GM12878 (cell line): Measurements from ENCODE around the gene MESD. TPM values are rescaled to one million over a fixed set of nuclear protein-coding genes. Genes with fewer than 3 reads are reported as not detected.

ENCODE experiments used
- ATAC-seq: fragments of 200-7000 bp; cut with Tn5 transposase; 3 replicates; pipeline ENCODE4 v1.9.1; 2020; ENCODE audit warnings: mild to moderate bottlenecking, moderate library complexity
- BruUV-seq: library from RNA; stranded (reverse); fragments of 400-500 nt; replicated peaks from 2 replicates; lab custom pipeline; 2021; lab: Mats Ljungman, UMichigan
- CTCF ChIA-PET: fragments of 300-600 bp; sonication (Branson Sonifier 250); formaldehyde crosslinking; extraction: SDS; loops from one replicate; lab custom pipeline; 2021; ENCODE audit warnings: inconsistent platforms; lab: Yijun Ruan, JAX
- POLR2A ChIA-PET: fragments of 350-600 bp; formaldehyde crosslinking; extraction: SDS; loops from one replicate; lab custom pipeline; 2021; ENCODE audit warnings: inconsistent platforms; lab: Charles Lee
- RAD21 ChIA-PET: fragments of 300-600 bp; sonication (Branson Sonifier 250); formaldehyde crosslinking; loops from one replicate; lab custom pipeline; 2023; ENCODE audit warnings: antibody characterized with exemption; ENCODE audit not compliant: unreplicated experiment; lab: Charles Lee
- SMC1A ChIA-PET: fragments of 300-600 bp; sonication (Branson Sonifier 250); formaldehyde crosslinking; loops from one replicate; lab custom pipeline; 2023; ENCODE audit not compliant: unreplicated experiment, uncharacterized antibody; lab: Charles Lee
- DNase-seq: peaks from one replicate; pipeline ENCODE4 v3.0.0-alpha.2; 2011; ENCODE audit warnings: low read depth, low spot score
- FAIRE-seq: peaks from 3 replicates; lab custom pipeline; 2011; peaks lifted over from hg19 to GRCh38; lab: Jason Lieb, UNC
- H2AFZ ChIP-seq: 2 replicates; pipeline ENCODE4 v1.6.0; 2011; ENCODE audit warnings: low read depth, low read length, control low read depth; ENCODE audit not compliant: control insufficient read depth
- H3K27ac ChIP-seq: 2 replicates; pipeline ENCODE4 v1.5.1; 2011; ENCODE audit warnings: control low read depth; ENCODE audit not compliant: control insufficient read depth, insufficient read depth
- H3K27me3 ChIP-seq, 2 experiments: replicated peaks in 1 of 2; 2 replicates each; pipeline versions ENCODE4 v1.6.0 to v1.6.1; 2011; ENCODE audit warnings: low read length in 1 of 2; ENCODE audit not compliant: control insufficient read depth in 2 of 2, insufficient read depth in 2 of 2
- H3K36me3 ChIP-seq, 2 experiments: 2 replicates each; pipeline ENCODE4 v1.5.1; 2011; ENCODE audit warnings: low read length in 1 of 2; ENCODE audit not compliant: control insufficient read depth in 2 of 2, insufficient read depth in 2 of 2
- H3K4me1 ChIP-seq: 2 replicates; pipeline ENCODE4 v1.6.1; 2011; ENCODE audit warnings: mild to moderate bottlenecking, low read length, moderate library complexity, mixed read lengths; ENCODE audit not compliant: control insufficient read depth, insufficient read depth
- H3K4me2 ChIP-seq: 2 replicates; pipeline ENCODE4 v1.6.0; 2011; ENCODE audit warnings: control low read depth; ENCODE audit not compliant: control insufficient read depth, insufficient read depth
- H3K4me3 ChIP-seq: fragments of 200-600 bp; sonication (generic); 2 replicates; pipeline ENCODE4 v1.5.1; 2016
- H3K79me2 ChIP-seq: 2 replicates; pipeline ENCODE4 v1.6.0; 2011; ENCODE audit warnings: low read length; ENCODE audit not compliant: control insufficient read depth, insufficient read depth
- H3K9ac ChIP-seq: 2 replicates; pipeline ENCODE4 v1.8.0; 2011; ENCODE audit warnings: low read length, control low read depth, mixed read lengths; ENCODE audit not compliant: control insufficient read depth, insufficient read depth
- H3K9me3 ChIP-seq: replicated peaks from 3 replicates; pipeline ENCODE4 v1.5.1; 2011; ENCODE audit warnings: mild to moderate bottlenecking, low read length; ENCODE audit not compliant: control insufficient read depth, insufficient read depth
- H4K20me1 ChIP-seq: 2 replicates; pipeline ENCODE4 v1.6.0; 2011; ENCODE audit not compliant: control insufficient read depth, insufficient read depth
- BACH1 ChIP-seq: fragments of 450-650 bp; IDR thresholded peaks from 2 replicates; pipeline ENCODE4 v1.6.1; 2017; ENCODE audit warnings: mild to moderate bottlenecking, borderline replicate concordance
- BHLHE40 ChIP-seq, 2 experiments: fragments of 450-650 bp in 1 of 2; IDR thresholded peaks; 2 replicates each; pipeline ENCODE4 v1.6.1; 2011 to 2017; ENCODE audit warnings: low read depth in 2 of 2, borderline replicate concordance in 1 of 2, improper control_type of control experiment in 1 of 2, low read length in 1 of 2, mild to moderate bottlenecking in 1 of 2
- CBFB ChIP-seq: IDR thresholded peaks from 2 replicates; pipeline ENCODE4 v1.6.1; 2016; ENCODE audit warnings: antibody characterized with exemption, low read depth
- CHD4 ChIP-seq: fragments of 200-600 bp; sonication (generic); IDR thresholded peaks from 2 replicates; pipeline ENCODE4 v1.6.1; 2016; ENCODE audit warnings: mild to moderate bottlenecking
- CREM ChIP-seq: IDR thresholded peaks from 2 replicates; pipeline ENCODE4 v1.6.1; 2014; ENCODE audit warnings: antibody characterized with exemption, low read depth
- E2F8 ChIP-seq: fragments of 450-650 bp; IDR thresholded peaks from 2 replicates; pipeline ENCODE4 v1.6.1; 2018; ENCODE audit warnings: mild to moderate bottlenecking, low read depth, moderate library complexity; ENCODE audit not compliant: partially characterized antibody
- FOXM1 ChIP-seq: IDR thresholded peaks from 2 replicates; pipeline ENCODE4 v1.6.1; 2012; ENCODE audit warnings: low read depth, mild to moderate bottlenecking, inconsistent platforms, low read length, moderate library complexity
- MXI1 ChIP-seq: fragments of 150-350 bp; IDR thresholded peaks from 2 replicates; pipeline ENCODE4 v1.6.1; 2011; ENCODE audit warnings: low read depth, mild to moderate bottlenecking, inconsistent platforms, low read length, improper control_type of control experiment
- MYC ChIP-seq: IDR thresholded peaks from 2 replicates; pipeline ENCODE4 v1.6.1; 2011; ENCODE audit warnings: mild to moderate bottlenecking, low read length, moderate library complexity, inconsistent platforms; ENCODE audit not compliant: insufficient read depth, insufficient replicate concordance, insufficient read length, severe bottlenecking
- POLR2AphosphoS2 ChIP-seq: IDR thresholded peaks from 2 replicates; pipeline ENCODE4 v1.6.1; 2011; ENCODE audit warnings: low read depth, mild to moderate bottlenecking, low read length, improper control_type of control experiment, moderate library complexity
- RBBP5 ChIP-seq: fragments of 200-600 bp; sonication (generic); conservative IDR thresholded peaks from 2 replicates; pipeline ENCODE4 v1.6.1; 2016
- SUZ12 ChIP-seq: fragments of 200-600 bp; sonication (generic); IDR thresholded peaks from one replicate; pipeline ENCODE4 v1.6.1; 2018; ENCODE audit warnings: antibody characterized with exemption, mild to moderate bottlenecking; ENCODE audit not compliant: unreplicated experiment
- WGBS: methylation state at CpG from one replicate; pipeline ENCODE4 v1.1.6; 2016; ENCODE audit warnings: low lambda C conversion rate; ENCODE audit not compliant: insufficient replicate concordance, insufficient coverage; ENCODE audit errors: missing lambda C conversion rate; 5-methylcytosine and 5-hydroxymethylcytosine counted together
- in situ Hi-C: fragments of 300-500 bp; cut with MboI; formaldehyde crosslinking; loops from 9 replicates; pipeline ENCODE4 v1.14.3; 2018; ENCODE audit warnings: mixed read lengths
- intact Hi-C: fragments of 100-400 bp; cut with micrococcal nuclease; formaldehyde crosslinking; loops from one replicate; pipeline ENCODE4 v1.14.2; 2022; ENCODE audit not compliant: unreplicated experiment
- polyA plus RNA-seq, 11 experiments: library from polyadenylated mRNA; depleted of rRNA in 4 of 11; unstranded in 6 of 11; stranded (reverse) in 5 of 11; fragments of >200 nt; fragmentation: Nextera tagmentation in 4 of 11; fragmentation: Illumina TruSeq in 1 of 11; extraction: Ambion mirVana in 4 of 11; extraction: Trizol in 1 of 11; gene quantifications; 1 replicate in 1 of 11; 2 replicates in 10 of 11; pipeline versions ENCODE4 v1.2.1 to v1.2.3, GENCODE V29; 2011 to 2016; ENCODE audit warnings: inconsistent platforms in 2 of 11, missing spikeins in 2 of 11, low read depth in 1 of 11
- total RNA-seq, 4 experiments: library from RNA; depleted of rRNA in 3 of 4; stranded (reverse); fragments of >200 nt in 3 of 4; fragmentation: Illumina TruSeq in 1 of 4; extraction: Trizol in 1 of 4; gene quantifications; 2 replicates each; pipeline versions ENCODE4 v1.2.1 to v1.2.3, GENCODE V29; 2013 to 2021
- TF ChIP-seq, protein P1 (sequence below): IDR thresholded peaks from 2 replicates; pipeline ENCODE4 v1.6.1; 2012; ENCODE audit warnings: low read depth, low read length, improper control_type of control experiment
- TF ChIP-seq, protein P2 (sequence below): IDR thresholded peaks from 2 replicates; pipeline ENCODE4 v1.6.1; 2012; ENCODE audit warnings: mild to moderate bottlenecking, low read depth, low read length

Gene MESD
- total and polyA plus RNA-seq, 10 of the 15 experiments (the other 5 are each of a cell fraction or from before 2014, with no cell fraction given): 10.2 to 39.8 (median 20.9) TPM

GRCh38 chr15:80923668-80924067, 66.0 kb downstream of the MESD start (continued):
- TF ChIP-seq MYC (no peak), BACH1 (no peak), MXI1 (no peak), RBBP5 (no peak), SUZ12 (no peak), FOXM1 (no peak), E2F8 (no peak), CHD4 (no peak)
- TF ChIP-seq, protein P1, sequence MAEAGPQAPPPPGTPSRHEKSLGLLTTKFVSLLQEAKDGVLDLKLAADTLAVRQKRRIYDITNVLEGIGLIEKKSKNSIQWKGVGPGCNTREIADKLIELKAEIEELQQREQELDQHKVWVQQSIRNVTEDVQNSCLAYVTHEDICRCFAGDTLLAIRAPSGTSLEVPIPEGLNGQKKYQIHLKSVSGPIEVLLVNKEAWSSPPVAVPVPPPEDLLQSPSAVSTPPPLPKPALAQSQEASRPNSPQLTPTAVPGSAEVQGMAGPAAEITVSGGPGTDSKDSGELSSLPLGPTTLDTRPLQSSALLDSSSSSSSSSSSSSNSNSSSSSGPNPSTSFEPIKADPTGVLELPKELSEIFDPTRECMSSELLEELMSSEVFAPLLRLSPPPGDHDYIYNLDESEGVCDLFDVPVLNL: no peak

- Histone ChIP-seq H3K4me1 (peaks cover 5% of the 10 kb centered on the region; the same call in 1 of the 2 replicates), H3K4me3 (no peak overlapping the region), H3K27me3 (peaks cover 0 to 1% of the 10 kb centered on the region in 2 experiments; a peak in 1 of 4 replicates), H3K9me3 (no peaks in the 10 kb centered on the region), H2AFZ (no peak overlapping the region), H3K36me3 (no peaks in the 10 kb centered on the region), H4K20me1 (no peaks in the 10 kb centered on the region), H3K4me2 (no peak overlapping the region), H3K79me2 (no peaks in the 10 kb centered on the region), H3K27ac (no peak overlapping the region), H3K9ac (no peak overlapping the region)
- RAD21 ChIA-PET: no interaction called here
- SMC1A ChIA-PET: no interaction called here
- POLR2A ChIA-PET: no interaction called here
- no peak for FAIRE-seq
- CTCF ChIA-PET: interaction anchor here (1.4 to 2.1 kb wide), 2 partner anchors 8 to 48 kb away, joined by 3 to 4 read pairs; no protein-coding TSS in a partner anchor
- intact Hi-C loops (no loop called here), in situ Hi-C loops (no loop called here)
- WGBS: 55% methylated on average over 20 of the region's 20 CpGs
- ATAC-seq: no peak
- no peak for DNase-seq
- TF ChIP-seq POLR2AphosphoS2: no peak
- TF ChIP-seq CREM: no peak
- TF ChIP-seq, protein P2, sequence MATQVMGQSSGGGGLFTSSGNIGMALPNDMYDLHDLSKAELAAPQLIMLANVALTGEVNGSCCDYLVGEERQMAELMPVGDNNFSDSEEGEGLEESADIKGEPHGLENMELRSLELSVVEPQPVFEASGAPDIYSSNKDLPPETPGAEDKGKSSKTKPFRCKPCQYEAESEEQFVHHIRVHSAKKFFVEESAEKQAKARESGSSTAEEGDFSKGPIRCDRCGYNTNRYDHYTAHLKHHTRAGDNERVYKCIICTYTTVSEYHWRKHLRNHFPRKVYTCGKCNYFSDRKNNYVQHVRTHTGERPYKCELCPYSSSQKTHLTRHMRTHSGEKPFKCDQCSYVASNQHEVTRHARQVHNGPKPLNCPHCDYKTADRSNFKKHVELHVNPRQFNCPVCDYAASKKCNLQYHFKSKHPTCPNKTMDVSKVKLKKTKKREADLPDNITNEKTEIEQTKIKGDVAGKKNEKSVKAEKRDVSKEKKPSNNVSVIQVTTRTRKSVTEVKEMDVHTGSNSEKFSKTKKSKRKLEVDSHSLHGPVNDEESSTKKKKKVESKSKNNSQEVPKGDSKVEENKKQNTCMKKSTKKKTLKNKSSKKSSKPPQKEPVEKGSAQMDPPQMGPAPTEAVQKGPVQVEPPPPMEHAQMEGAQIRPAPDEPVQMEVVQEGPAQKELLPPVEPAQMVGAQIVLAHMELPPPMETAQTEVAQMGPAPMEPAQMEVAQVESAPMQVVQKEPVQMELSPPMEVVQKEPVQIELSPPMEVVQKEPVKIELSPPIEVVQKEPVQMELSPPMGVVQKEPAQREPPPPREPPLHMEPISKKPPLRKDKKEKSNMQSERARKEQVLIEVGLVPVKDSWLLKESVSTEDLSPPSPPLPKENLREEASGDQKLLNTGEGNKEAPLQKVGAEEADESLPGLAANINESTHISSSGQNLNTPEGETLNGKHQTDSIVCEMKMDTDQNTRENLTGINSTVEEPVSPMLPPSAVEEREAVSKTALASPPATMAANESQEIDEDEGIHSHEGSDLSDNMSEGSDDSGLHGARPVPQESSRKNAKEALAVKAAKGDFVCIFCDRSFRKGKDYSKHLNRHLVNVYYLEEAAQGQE: no peak
- TF ChIP-seq BHLHE40 (IDR thresholded peaks at IDR 0.05; ENCODE audit: borderline replicate concordance in 1 of 2, low read depth in 2 of 2, low read length in 1 of 2): no peak
- TF ChIP-seq CBFB: no peak
- no TSS peak for BruUV-seq
Measured at GRCh38 chr15:80921736-80922410, 67.7 kb downstream of the MESD start.
